HL-60/S4 treated with phorbol 12-myristate 13-acetate at 8.2 ng/mL for 4 days and 3 days (cell line): ENCODE measurements around the gene EPM2AIP1.
"Not testable (repeated sequence)": the region's sequence is repeated elsewhere in the genome, so short reads cannot be mapped to it uniquely, and the experiment has no call there.

ENCODE experiments used
- in situ Hi-C: fragments of 300-500 bp; cut with MboI; formaldehyde crosslinking; loops from 2 replicates; pipeline ENCODE4 v1.15.0; 2022; ENCODE audit warnings: low sequenced_read_pairs

EPM2AIP1 gene

GRCh38 chr3:36992806-36993325 is at the start of gene EPM2AIP1:
EPM2AIP1 (minus strand) TSS chr3:36993131; CDS start chr3:36993077, 54 bp downstream.
- in situ Hi-C loops, result no loop called here

GRCh38 chr3:37042712-37043111 is 49.8 kb upstream of the EPM2AIP1 start:
- in situ Hi-C loops, result not testable (repeated sequence)

GRCh38 chr3:37041546-37042195 is 48.7 kb upstream of the EPM2AIP1 start:
- in situ Hi-C loops, result no loop called here

- in situ Hi-C loops, result no loop called here
Measured at GRCh38 chr3:37040231-37040630, 47.3 kb upstream of the EPM2AIP1 start.

GRCh38 chr3:37039161-37039846 is 46.4 kb upstream of the EPM2AIP1 start:
- in situ Hi-C loops, result no loop called here

GRCh38 chr3:37037352-37037751 is 44.4 kb upstream of the EPM2AIP1 start:
- in situ Hi-C loops, result no loop called here

- in situ Hi-C loops, result no loop called here
Measured at GRCh38 chr3:37032961-37033360, 40.0 kb upstream of the EPM2AIP1 start.

GRCh38 chr3:37031096-37031682 is 38.3 kb upstream of the EPM2AIP1 start:
- in situ Hi-C loops, result no loop called here

- in situ Hi-C loops, result no loop called here
Measured at GRCh38 chr3:37030588-37030987, 37.7 kb upstream of the EPM2AIP1 start.

GRCh38 chr3:37029516-37030163 is 36.7 kb upstream of the EPM2AIP1 start:
- in situ Hi-C loops, result no loop called here

- in situ Hi-C loops, result no loop called here
Measured at GRCh38 chr3:37029111-37029510, 36.2 kb upstream of the EPM2AIP1 start.

- in situ Hi-C loops, result no loop called here
Measured at GRCh38 chr3:37028329-37028728, 35.4 kb upstream of the EPM2AIP1 start.

- in situ Hi-C loops, result no loop called here
Measured at GRCh38 chr3:37026851-37027250, 33.9 kb upstream of the EPM2AIP1 start.

GRCh38 chr3:37025561-37026335 is 32.8 kb upstream of the EPM2AIP1 start:
- in situ Hi-C loops, result no loop called here

- in situ Hi-C loops, result no loop called here
Measured at GRCh38 chr3:37024820-37025405, 32.0 kb upstream of the EPM2AIP1 start.

GRCh38 chr3:37024092-37024491 is 31.2 kb upstream of the EPM2AIP1 start:
- in situ Hi-C loops, result no loop called here

GRCh38 chr3:37017683-37018082 is 24.8 kb upstream of the EPM2AIP1 start:
- in situ Hi-C loops, result no loop called here

GRCh38 chr3:37016903-37017302 is 24.0 kb upstream of the EPM2AIP1 start:
- in situ Hi-C loops, result no loop called here

- in situ Hi-C loops, result no loop called here
Measured at GRCh38 chr3:37015642-37016041, 22.7 kb upstream of the EPM2AIP1 start.

GRCh38 chr3:37014620-37015019 is 21.7 kb upstream of the EPM2AIP1 start:
- in situ Hi-C loops, result no loop called here
